Keratinocyte (primary cell): ENCODE results near the gene CDC6. TPM values are rescaled to one million over a fixed set of nuclear protein-coding genes. Genes with fewer than 3 reads are reported as not detected.

Experiments used
- DNase-seq: peaks from one replicate; pipeline ENCODE4 v3.0.0-alpha.2; 2011; ENCODE audit warnings: low read depth, missing footprints, low spot score
- FAIRE-seq: peaks from 2 replicates; lab custom pipeline; 2011; peaks lifted over from hg19 to GRCh38; lab: Jason Lieb, UNC
- H2AFZ ChIP-seq: 2 replicates; pipeline ENCODE4 v1.6.0; 2012; ENCODE audit warnings: low read length, control low read depth, inconsistent platforms; ENCODE audit not compliant: control insufficient read depth
- H3K27ac ChIP-seq: 2 replicates; pipeline ENCODE4 v1.5.1; 2011; ENCODE audit warnings: low read length; ENCODE audit not compliant: control insufficient read depth, insufficient read depth
- H3K27me3 ChIP-seq: 3 replicates; pipeline ENCODE4 v1.6.0; 2011; ENCODE audit warnings: low read length; ENCODE audit not compliant: control insufficient read depth, insufficient read depth; ENCODE audit errors: extremely low read depth
- H3K36me3 ChIP-seq, 2 experiments: 2 replicates in 1 of 2; 3 replicates in 1 of 2; pipeline ENCODE4 v1.5.1; 2011; ENCODE audit warnings: low read length in 2 of 2, mild to moderate bottlenecking in 1 of 2; ENCODE audit not compliant: control insufficient read depth in 2 of 2, insufficient read depth in 2 of 2; ENCODE audit errors: extremely low read depth in 1 of 2
- H3K4me1 ChIP-seq: 3 replicates; pipeline ENCODE4 v1.5.1; 2011; ENCODE audit warnings: low read length; ENCODE audit not compliant: control insufficient read depth, insufficient read depth; ENCODE audit errors: extremely low read depth
- H3K4me2 ChIP-seq: 3 replicates; pipeline ENCODE4 v1.6.0; 2011; ENCODE audit warnings: low read depth, low read length; ENCODE audit not compliant: control insufficient read depth, insufficient read depth; ENCODE audit errors: extremely low read depth
- H3K4me3 ChIP-seq, 3 experiments: fragments of 200-600 bp in 1 of 3; sonication (generic) in 1 of 3; 2 replicates in 2 of 3; 3 replicates in 1 of 3; pipeline ENCODE4 v1.5.1; 2011 to 2016; ENCODE audit warnings: low read length in 3 of 3, mild to moderate bottlenecking in 3 of 3, control low read depth in 2 of 3, inconsistent platforms in 1 of 3, low read depth in 1 of 3, mixed read lengths in 1 of 3, mixed run types in 1 of 3, moderate library complexity in 1 of 3; ENCODE audit not compliant: control insufficient read depth in 2 of 3, insufficient read depth in 2 of 3; ENCODE audit errors: extremely low read depth in 1 of 3
- H3K79me2 ChIP-seq: 2 replicates; pipeline ENCODE4 v1.6.0; 2012; ENCODE audit warnings: low read length; ENCODE audit not compliant: control insufficient read depth, insufficient read depth
- H3K9ac ChIP-seq: 3 replicates; pipeline ENCODE4 v1.6.0; 2011; ENCODE audit warnings: low read length; ENCODE audit not compliant: control insufficient read depth, insufficient read depth; ENCODE audit errors: extremely low read depth
- H3K9me1 ChIP-seq: 3 replicates; pipeline ENCODE4 v1.6.0; 2011; ENCODE audit warnings: low read length; ENCODE audit not compliant: control insufficient read depth, insufficient read depth; ENCODE audit errors: extremely low read depth
- H3K9me3 ChIP-seq: 2 replicates; pipeline ENCODE4 v1.5.1; 2012; ENCODE audit warnings: low read depth, low read length; ENCODE audit not compliant: control insufficient read depth
- H4K20me1 ChIP-seq: 3 replicates; pipeline ENCODE4 v1.6.0; 2011; ENCODE audit warnings: low read length; ENCODE audit not compliant: control insufficient read depth, insufficient read depth; ENCODE audit errors: extremely low read depth
- CTCF ChIP-seq, 3 experiments: IDR thresholded peaks in 1 of 3; conservative IDR thresholded peaks in 1 of 3; optimal IDR thresholded peaks in 1 of 3; 2 replicates in 2 of 3; 3 replicates in 1 of 3; pipeline versions ENCODE3 to v1.5.1; 2011; ENCODE audit warnings: low read length in 3 of 3, mild to moderate bottlenecking in 3 of 3, moderate library complexity in 2 of 3, control low read depth in 1 of 3, inconsistent platforms in 1 of 3; ENCODE audit not compliant: insufficient read depth in 2 of 3; ENCODE audit errors: extremely low read depth in 1 of 3
- EZH2 ChIP-seq: IDR thresholded peaks from one replicate; pipeline ENCODE4 v1.6.1; 2012; ENCODE audit warnings: inconsistent platforms, mild to moderate bottlenecking, low read length, moderate library complexity
- dilution Hi-C: fragments of 300-500 bp; cut with MboI; formaldehyde crosslinking; loops from one replicate; pipeline ENCODE4 v1.7.0; 2020; ENCODE audit warnings: low sequenced_read_pairs; ENCODE audit not compliant: extremely low pct_ligation_motif_present
- polyA plus RNA-seq, 5 experiments: library from polyadenylated mRNA; depleted of rRNA in 3 of 5; stranded (reverse) in 3 of 5; stranded (forward) in 1 of 5; unstranded in 1 of 5; fragments of >200 nt; gene quantifications; 1 replicate in 1 of 5; 2 replicates in 3 of 5; 3 replicates in 1 of 5; pipeline versions ENCODE4 v1.2.1 to v1.2.3, GENCODE V29; 2011 to 2012; ENCODE audit warnings: missing spikeins in 2 of 5, low read depth in 1 of 5, low replicate concordance in 1 of 5

CDC6 gene
- polyA plus RNA-seq, 1 donor (not counting 4 experiments of a cell fraction or from before 2014, with no cell fraction given) = 28.0 TPM

- dilution Hi-C loops = no loop called here
- Histone ChIP-seq H2AFZ (no peak overlapping the region), H3K79me2 (no peaks in the 10 kb centered on the region), H3K27ac (no peak overlapping the region), H3K9me1 (no peaks in the 10 kb centered on the region), H3K4me3 (no peak overlapping the region), H3K4me2 (no peak overlapping the region), H3K27me3 (no peaks in the 10 kb centered on the region), H3K36me3 (peaks cover 2 to 32% of the 10 kb centered on the region in 2 experiments), H3K9ac (no peak overlapping the region), H3K4me1 (no peaks in the 10 kb centered on the region), H4K20me1 (no peaks in the 10 kb centered on the region), H3K9me3 (no peaks in the 10 kb centered on the region)
- TF ChIP-seq CTCF (optimal IDR thresholded peaks at IDR 0.05 in 1 of 3, IDR thresholded peaks at IDR 0.05 in 1 of 3, conservative IDR thresholded peaks at IDR 0.05 in 1 of 3; ENCODE audit: extremely low read depth in 1 of 3, insufficient read depth in 2 of 3, low read length in 3 of 3) = no peak
- TF ChIP-seq EZH2 = no peak
- FAIRE-seq = no peak
- no peak for DNase-seq
These were observed 8.1 kb downstream of the CDC6 start for GRCh38 chr17:40295488-40296436.

- no peaks in the 10 kb centered on the region for H4K20me1 ChIP-seq
- H3K9ac ChIP-seq = no peak overlapping the region
- peaks cover 2 to 37% of the 10 kb centered on the region in 2 experiments for H3K36me3 ChIP-seq
- no peaks in the 10 kb centered on the region for H3K9me1 ChIP-seq
- H3K27ac ChIP-seq = no peak overlapping the region
- DNase-seq = no peak
- H3K27me3 ChIP-seq = no peaks in the 10 kb centered on the region
- no peak overlapping the region for H3K4me2 ChIP-seq
- H2AFZ ChIP-seq = no peak overlapping the region
- H3K4me3 ChIP-seq = no peak overlapping the region
- no peak for FAIRE-seq
- H3K79me2 ChIP-seq = no peaks in the 10 kb centered on the region
- H3K4me1 ChIP-seq = no peaks in the 10 kb centered on the region
- no peak for TF ChIP-seq CTCF (optimal IDR thresholded peaks at IDR 0.05 in 1 of 3, IDR thresholded peaks at IDR 0.05 in 1 of 3, conservative IDR thresholded peaks at IDR 0.05 in 1 of 3; ENCODE audit: extremely low read depth in 1 of 3, insufficient read depth in 2 of 3, low read length in 3 of 3)
- TF ChIP-seq EZH2 = no peak
- dilution Hi-C loops = no loop called here
- no peaks in the 10 kb centered on the region for H3K9me3 ChIP-seq
These were observed 9.8 kb downstream of the CDC6 start for GRCh38 chr17:40297511-40297910.
